ENCODE results near the gene TMEM178B. TPM values are rescaled to one million over a fixed set of nuclear protein-coding genes. Genes with fewer than 3 reads are reported as not detected.

Gene TMEM178B
- total and polyA plus RNA-seq, 2 donors (not counting 1 experiment from before 2014, with no cell fraction given) = 0.28 to 0.96 TPM

DNA sequence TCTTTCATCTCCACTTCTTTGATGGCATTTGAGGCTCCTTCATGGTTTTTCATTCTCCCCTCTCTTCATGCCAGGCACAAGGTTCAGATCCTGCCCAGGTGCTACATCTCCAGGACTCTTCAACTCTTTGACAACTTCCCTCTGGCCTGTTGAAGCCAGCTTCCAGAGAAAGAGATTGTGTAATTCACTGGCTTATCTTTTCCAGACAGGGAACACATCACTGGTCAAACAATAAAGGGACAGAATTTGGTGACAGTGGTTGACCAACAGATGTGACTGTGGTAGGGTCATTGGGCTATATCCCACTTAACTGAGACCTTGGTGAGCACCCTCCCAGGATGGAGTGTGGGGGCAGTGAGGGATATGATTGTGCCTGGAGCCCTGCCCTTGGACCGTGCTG is 365.9 kb downstream of the TMEM178B start:
- H3K27me3 Mint-ChIP-seq = peaks cover 22% of the 10 kb centered on the region
- CTCF ChIA-PET = no interaction called here
- H3K27me3 ChIP-seq (replicated peaks in 1 of 4; ENCODE audit: control extremely low read depth in 1 of 4, control insufficient read depth in 3 of 4, insufficient read depth in 4 of 4, low read length in 3 of 4) = peaks cover 0 to 3% (median 0%) of the 10 kb centered on the region in 4 experiments
- no peak overlapping the region for H3K27ac Mint-ChIP-seq
- H3K4me3 Mint-ChIP-seq = no peak overlapping the region
- ATAC-seq (ENCODE audit: low read depth) = no peak
- POLR2A ChIA-PET = no interaction called here
- H3K4me1 ChIP-seq (ENCODE audit: control insufficient read depth in 2 of 2, insufficient read depth in 2 of 2, low read length in 2 of 2) = no peaks in the 10 kb centered on the region
- no peak overlapping the region for H3K4me3 ChIP-seq (ENCODE audit: control extremely low read depth in 1 of 5, extremely low read depth in 1 of 5, insufficient read depth in 1 of 5, low read depth in 2 of 5, low read length in 4 of 5)
- H3K36me3 ChIP-seq (replicated peaks in 1 of 2; ENCODE audit: control extremely low read depth in 1 of 2, control insufficient read depth in 1 of 2, extremely low read depth in 1 of 2, insufficient read depth in 2 of 2, low read length in 1 of 2) = no peaks in the 10 kb centered on the region
- H3K4me2 ChIP-seq (replicated peaks; ENCODE audit: low read depth, low read length, poor library complexity, severe bottlenecking) = no peak overlapping the region
- DNase-seq = no peak
- no peak overlapping the region for H3K9ac ChIP-seq (ENCODE audit: low read length)
- H3K4me1 Mint-ChIP-seq = no peaks in the 10 kb centered on the region
- WGBS (ENCODE audit: insufficient coverage) = 73% methylated on average over 1 of the region's 1 CpG
- no peaks in the 10 kb centered on the region for H4K20me1 ChIP-seq (ENCODE audit: control insufficient read depth, insufficient read depth, low read length, poor library complexity, severe bottlenecking)
- H3K79me2 ChIP-seq (ENCODE audit: control insufficient read depth, insufficient read depth, low read length) = no peaks in the 10 kb centered on the region
- intact Hi-C loops (cut with micrococcal nuclease) = no loop called here
- TF ChIP-seq EZH2 (IDR thresholded peaks at IDR 0.05; ENCODE audit: borderline replicate concordance, insufficient read depth, low read depth, low read length, poor library complexity, severe bottlenecking) = no peak
- TF ChIP-seq, protein P1, sequence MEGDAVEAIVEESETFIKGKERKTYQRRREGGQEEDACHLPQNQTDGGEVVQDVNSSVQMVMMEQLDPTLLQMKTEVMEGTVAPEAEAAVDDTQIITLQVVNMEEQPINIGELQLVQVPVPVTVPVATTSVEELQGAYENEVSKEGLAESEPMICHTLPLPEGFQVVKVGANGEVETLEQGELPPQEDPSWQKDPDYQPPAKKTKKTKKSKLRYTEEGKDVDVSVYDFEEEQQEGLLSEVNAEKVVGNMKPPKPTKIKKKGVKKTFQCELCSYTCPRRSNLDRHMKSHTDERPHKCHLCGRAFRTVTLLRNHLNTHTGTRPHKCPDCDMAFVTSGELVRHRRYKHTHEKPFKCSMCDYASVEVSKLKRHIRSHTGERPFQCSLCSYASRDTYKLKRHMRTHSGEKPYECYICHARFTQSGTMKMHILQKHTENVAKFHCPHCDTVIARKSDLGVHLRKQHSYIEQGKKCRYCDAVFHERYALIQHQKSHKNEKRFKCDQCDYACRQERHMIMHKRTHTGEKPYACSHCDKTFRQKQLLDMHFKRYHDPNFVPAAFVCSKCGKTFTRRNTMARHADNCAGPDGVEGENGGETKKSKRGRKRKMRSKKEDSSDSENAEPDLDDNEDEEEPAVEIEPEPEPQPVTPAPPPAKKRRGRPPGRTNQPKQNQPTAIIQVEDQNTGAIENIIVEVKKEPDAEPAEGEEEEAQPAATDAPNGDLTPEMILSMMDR (IDR thresholded peaks at IDR 0.05) = no peak
- no peaks in the 10 kb centered on the region for H3K9me3 Mint-ChIP-seq (ENCODE audit: insufficient read depth)
- no peak overlapping the region for H3K27ac ChIP-seq (ENCODE audit: low read length in 2 of 2)
- H3K9me3 ChIP-seq (ENCODE audit: control extremely low read depth in 1 of 3, control insufficient read depth in 2 of 3, insufficient read depth in 1 of 3, low read length in 2 of 3) = no peaks in the 10 kb centered on the region
- H2AFZ ChIP-seq (ENCODE audit: insufficient read depth, low read depth, low read length, poor library complexity, severe bottlenecking) = no peak overlapping the region

DNA sequence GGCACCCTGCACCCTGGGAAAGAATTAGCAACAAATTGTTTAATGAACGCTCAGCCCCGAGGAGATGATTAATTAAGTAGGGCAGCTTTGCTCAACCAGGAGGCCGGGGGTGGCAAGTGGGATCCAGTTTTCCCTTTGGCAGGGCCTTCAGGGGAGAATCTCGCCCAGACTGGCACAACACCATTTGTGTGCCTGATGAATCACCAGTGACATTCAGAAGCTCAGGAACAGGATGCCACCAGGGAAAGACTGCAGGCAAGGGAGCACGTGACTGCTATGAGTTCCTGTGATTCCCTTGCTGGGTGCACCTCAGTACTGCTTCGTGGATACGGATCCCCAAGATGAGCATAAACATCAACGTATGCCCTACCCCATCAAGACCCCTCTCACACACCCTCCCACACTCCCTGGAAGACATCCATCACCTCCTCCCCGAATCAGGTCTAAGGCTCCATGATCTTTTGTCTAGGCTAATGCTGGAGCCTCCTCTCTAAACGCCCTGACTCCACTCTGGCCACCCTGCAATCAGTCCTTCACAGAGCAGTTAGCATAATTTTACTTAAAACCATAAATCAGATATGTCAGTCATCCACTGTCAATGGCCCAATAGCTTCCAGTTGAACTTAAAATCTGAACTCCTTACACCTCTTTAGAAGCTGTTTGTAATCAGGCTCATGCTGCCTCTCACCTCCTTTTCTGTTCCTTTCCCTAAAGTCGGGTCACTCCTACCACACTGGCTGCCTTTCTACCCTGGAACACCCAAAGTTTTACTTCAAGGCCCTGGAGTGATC is 368.2 kb downstream of the TMEM178B start:
- Mint-ChIP-seq H3K27ac (no peak overlapping the region), H3K9me3 (ENCODE audit: insufficient read depth) (no peaks in the 10 kb centered on the region), H3K27me3 (peaks cover 18% of the 10 kb centered on the region), H3K4me3 (no peak overlapping the region), H3K4me1 (no peaks in the 10 kb centered on the region)
- H3K36me3 ChIP-seq (replicated peaks in 1 of 2; ENCODE audit: control extremely low read depth in 1 of 2, control insufficient read depth in 1 of 2, extremely low read depth in 1 of 2, insufficient read depth in 2 of 2, low read length in 1 of 2) = no peaks in the 10 kb centered on the region
- H3K79me2 ChIP-seq (ENCODE audit: control insufficient read depth, insufficient read depth, low read length) = no peaks in the 10 kb centered on the region
- intact Hi-C loops (cut with micrococcal nuclease) = no loop called here
- H3K4me1 ChIP-seq (ENCODE audit: control insufficient read depth in 2 of 2, insufficient read depth in 2 of 2, low read length in 2 of 2) = no peaks in the 10 kb centered on the region
- DNase-seq = no peak
- H2AFZ ChIP-seq (ENCODE audit: insufficient read depth, low read depth, low read length, poor library complexity, severe bottlenecking) = no peak overlapping the region
- ChIA-PET POLR2A (no interaction called here), CTCF (no interaction called here)
- H3K9me3 ChIP-seq (ENCODE audit: control extremely low read depth in 1 of 3, control insufficient read depth in 2 of 3, insufficient read depth in 1 of 3, low read length in 2 of 3) = no peaks in the 10 kb centered on the region
- 82% methylated on average over 11 of the region's 11 CpGs for WGBS (ENCODE audit: insufficient coverage)
- H4K20me1 ChIP-seq (ENCODE audit: control insufficient read depth, insufficient read depth, low read length, poor library complexity, severe bottlenecking) = no peaks in the 10 kb centered on the region
- no peak overlapping the region for H3K4me2 ChIP-seq (replicated peaks; ENCODE audit: low read depth, low read length, poor library complexity, severe bottlenecking)
- H3K9ac ChIP-seq (ENCODE audit: low read length) = no peak overlapping the region
- H3K27me3 ChIP-seq (replicated peaks in 1 of 4; ENCODE audit: control extremely low read depth in 1 of 4, control insufficient read depth in 3 of 4, insufficient read depth in 4 of 4, low read length in 3 of 4) = peaks cover 0 to 4% (median 0%) of the 10 kb centered on the region in 4 experiments
- no peak overlapping the region for H3K27ac ChIP-seq (ENCODE audit: low read length in 2 of 2)
- ATAC-seq (ENCODE audit: low read depth) = no peak
- TF ChIP-seq EZH2 (IDR thresholded peaks at IDR 0.05; ENCODE audit: borderline replicate concordance, insufficient read depth, low read depth, low read length, poor library complexity, severe bottlenecking) = no peak
- TF ChIP-seq, protein P1 (IDR thresholded peaks at IDR 0.05) = no peak
- no peak overlapping the region for H3K4me3 ChIP-seq (ENCODE audit: control extremely low read depth in 1 of 5, extremely low read depth in 1 of 5, insufficient read depth in 1 of 5, low read depth in 2 of 5, low read length in 4 of 5)

All from B cell (primary cell).